SJCRH30 (cell line): ENCODE measurements around the gene SPATS2L. TPM values are rescaled to one million over a fixed set of nuclear protein-coding genes. Genes with fewer than 3 reads are reported as not detected.

Source experiments
- DNase-seq, 2 experiments: peaks; one replicate each; pipeline ENCODE4 v3.0.0-alpha.2; 2015 to 2020
- H3K27ac ChIP-seq: fragments of 250-450 bp; sonication (Bioruptor Pico); 2 replicates; pipeline ENCODE4 v1.5.1; 2020; ENCODE audit warnings: mild to moderate bottlenecking, moderate library complexity
- H3K27me3 ChIP-seq: fragments of 250-450 bp; sonication (Bioruptor Pico); 2 replicates; pipeline ENCODE4 v1.5.1; 2020; ENCODE audit warnings: mild to moderate bottlenecking, moderate library complexity
- H3K36me3 ChIP-seq: fragments of 250-450 bp; sonication (Bioruptor Pico); 2 replicates; pipeline ENCODE4 v1.5.1; 2020; ENCODE audit warnings: mild to moderate bottlenecking, moderate library complexity
- H3K4me1 ChIP-seq: fragments of 250-450 bp; sonication (Bioruptor Pico); 2 replicates; pipeline ENCODE4 v1.5.1; 2020; ENCODE audit warnings: mild to moderate bottlenecking, moderate library complexity
- H3K4me3 ChIP-seq: fragments of 250-450 bp; sonication (Bioruptor Pico); 2 replicates; pipeline ENCODE4 v1.5.1; 2020; ENCODE audit warnings: mild to moderate bottlenecking, moderate library complexity
- H3K9me3 ChIP-seq: fragments of 250-450 bp; sonication (Bioruptor Pico); replicated peaks from 2 replicates; pipeline ENCODE4 v1.5.1; 2020; ENCODE audit warnings: mild to moderate bottlenecking, moderate library complexity
- total RNA-seq: library from RNA; depleted of rRNA; stranded (reverse); fragments of >200 nt; shearing (Covaris generic); gene quantifications from 2 replicates; pipeline ENCODE4 v1.2.3, GENCODE V29; 2014

Gene SPATS2L
- total RNA-seq, 1 experiment from 2014 or later, result 339 TPM

GRCh38 chr2:200447139-200447855, 140.8 kb downstream of the SPATS2L start:
- no peak overlapping the region for H3K4me3 ChIP-seq
- H3K4me1 ChIP-seq, result no peaks in the 10 kb centered on the region
- no peak for DNase-seq
- no peaks in the 10 kb centered on the region for H3K27me3 ChIP-seq
- no peaks in the 10 kb centered on the region for H3K9me3 ChIP-seq
- peaks cover 84% of the 10 kb centered on the region for H3K36me3 ChIP-seq
- no peak overlapping the region for H3K27ac ChIP-seq

- no peaks in the 10 kb centered on the region for H3K9me3 ChIP-seq
- H3K27ac ChIP-seq, result no peak overlapping the region
- peaks cover 84% of the 10 kb centered on the region for H3K36me3 ChIP-seq
- no peaks in the 10 kb centered on the region for H3K4me1 ChIP-seq
- DNase-seq, result no peak
- H3K27me3 ChIP-seq, result no peaks in the 10 kb centered on the region
- no peak overlapping the region for H3K4me3 ChIP-seq
These were observed 142.0 kb downstream of the SPATS2L start for GRCh38 chr2:200448455-200448854.

GRCh38 chr2:200449149-200449548, 142.7 kb downstream of the SPATS2L start:
- Histone ChIP-seq H3K27me3 (no peaks in the 10 kb centered on the region), H3K36me3 (peaks cover 82% of the 10 kb centered on the region), H3K27ac (no peak overlapping the region), H3K4me3 (no peak overlapping the region), H3K9me3 (no peaks in the 10 kb centered on the region), H3K4me1 (no peaks in the 10 kb centered on the region)
- no peak for DNase-seq

GRCh38 chr2:200450288-200450687, 143.8 kb downstream of the SPATS2L start:
- Histone ChIP-seq H3K9me3 (no peaks in the 10 kb centered on the region), H3K36me3 (peaks cover 91% of the 10 kb centered on the region), H3K27me3 (no peaks in the 10 kb centered on the region), H3K4me1 (no peaks in the 10 kb centered on the region), H3K27ac (no peak overlapping the region), H3K4me3 (no peak overlapping the region)
- no peak for DNase-seq

- no peaks in the 10 kb centered on the region for H3K4me1 ChIP-seq
- peaks cover 97% of the 10 kb centered on the region for H3K36me3 ChIP-seq
- no peaks in the 10 kb centered on the region for H3K27me3 ChIP-seq
- no peak for DNase-seq
- no peak overlapping the region for H3K27ac ChIP-seq
- H3K4me3 ChIP-seq, result no peak overlapping the region
- H3K9me3 ChIP-seq, result no peaks in the 10 kb centered on the region
These were observed 145.0 kb downstream of the SPATS2L start for GRCh38 chr2:200451511-200451910.

- no peak overlapping the region for H3K4me3 ChIP-seq
- no peaks in the 10 kb centered on the region for H3K27me3 ChIP-seq
- no peak for DNase-seq
- peaks cover 97% of the 10 kb centered on the region for H3K36me3 ChIP-seq
- no peak overlapping the region for H3K27ac ChIP-seq
- no peaks in the 10 kb centered on the region for H3K4me1 ChIP-seq
- H3K9me3 ChIP-seq, result no peaks in the 10 kb centered on the region
These were observed 145.9 kb downstream of the SPATS2L start for GRCh38 chr2:200452377-200452776.

- Histone ChIP-seq H3K36me3 (peaks cover 97% of the 10 kb centered on the region), H3K4me1 (no peaks in the 10 kb centered on the region), H3K27ac (no peak overlapping the region), H3K4me3 (no peak overlapping the region), H3K9me3 (no peaks in the 10 kb centered on the region), H3K27me3 (no peaks in the 10 kb centered on the region)
- no peak for DNase-seq
These were observed 146.8 kb downstream of the SPATS2L start for GRCh38 chr2:200453142-200453852.

- H3K4me3 ChIP-seq, result no peak overlapping the region
- H3K27me3 ChIP-seq, result no peaks in the 10 kb centered on the region
- no peak for DNase-seq
- H3K27ac ChIP-seq, result no peak overlapping the region
- no peaks in the 10 kb centered on the region for H3K4me1 ChIP-seq
- no peaks in the 10 kb centered on the region for H3K9me3 ChIP-seq
- H3K36me3 ChIP-seq, result peaks cover 97% of the 10 kb centered on the region
These were observed 147.5 kb downstream of the SPATS2L start for GRCh38 chr2:200453853-200454534.

GRCh38 chr2:200454927-200455801, 148.7 kb downstream of the SPATS2L start:
- Histone ChIP-seq H3K9me3 (no peaks in the 10 kb centered on the region), H3K4me1 (no peaks in the 10 kb centered on the region), H3K27me3 (no peaks in the 10 kb centered on the region), H3K36me3 (peaks cover 97% of the 10 kb centered on the region), H3K27ac (no peak overlapping the region), H3K4me3 (no peak overlapping the region)
- no peak for DNase-seq

GRCh38 chr2:200455958-200456421, 149.5 kb downstream of the SPATS2L start:
- H3K27ac ChIP-seq, result no peak overlapping the region
- no peaks in the 10 kb centered on the region for H3K4me1 ChIP-seq
- H3K9me3 ChIP-seq, result no peaks in the 10 kb centered on the region
- H3K27me3 ChIP-seq, result no peaks in the 10 kb centered on the region
- no peak overlapping the region for H3K4me3 ChIP-seq
- DNase-seq, result no peak
- H3K36me3 ChIP-seq, result peaks cover 95% of the 10 kb centered on the region

GRCh38 chr2:200456567-200456966, 150.1 kb downstream of the SPATS2L start:
- Histone ChIP-seq H3K4me1 (no peaks in the 10 kb centered on the region), H3K27me3 (no peaks in the 10 kb centered on the region), H3K27ac (no peak overlapping the region), H3K4me3 (no peak overlapping the region), H3K9me3 (no peaks in the 10 kb centered on the region), H3K36me3 (peaks cover 96% of the 10 kb centered on the region)
- no peak for DNase-seq

GRCh38 chr2:200459101-200459500, 152.6 kb downstream of the SPATS2L start:
- H3K27ac ChIP-seq, result no peak overlapping the region
- H3K4me1 ChIP-seq, result no peaks in the 10 kb centered on the region
- H3K36me3 ChIP-seq, result peaks cover 98% of the 10 kb centered on the region
- DNase-seq, result no peak
- H3K27me3 ChIP-seq, result no peaks in the 10 kb centered on the region
- no peaks in the 10 kb centered on the region for H3K9me3 ChIP-seq
- H3K4me3 ChIP-seq, result no peak overlapping the region

GRCh38 chr2:200461846-200462710, 155.6 kb downstream of the SPATS2L start:
- DNase-seq, result no peak
- peaks cover 11% of the 10 kb centered on the region for H3K4me1 ChIP-seq
- H3K4me3 ChIP-seq, result no peak overlapping the region
- no peak overlapping the region for H3K27ac ChIP-seq
- H3K36me3 ChIP-seq, result peaks cover 98% of the 10 kb centered on the region
- H3K9me3 ChIP-seq, result no peaks in the 10 kb centered on the region
- H3K27me3 ChIP-seq, result no peaks in the 10 kb centered on the region

GRCh38 chr2:200463452-200463851, 157.0 kb downstream of the SPATS2L start:
- no peak overlapping the region for H3K4me3 ChIP-seq
- no peak for DNase-seq
- H3K36me3 ChIP-seq, result peaks cover 95% of the 10 kb centered on the region
- no peaks in the 10 kb centered on the region for H3K9me3 ChIP-seq
- peaks cover 25% of the 10 kb centered on the region for H3K4me1 ChIP-seq
- H3K27me3 ChIP-seq, result no peaks in the 10 kb centered on the region
- H3K27ac ChIP-seq, result no peak overlapping the region
